ENCODE measurements around the gene ASXL2. TPM values are rescaled to one million over a fixed set of nuclear protein-coding genes. Genes with fewer than 3 reads are reported as not detected.

ASXL2 gene
- polyA plus RNA-seq, 3 donors, result 3.6 to 13.4 (median 7.1) TPM

DNA sequence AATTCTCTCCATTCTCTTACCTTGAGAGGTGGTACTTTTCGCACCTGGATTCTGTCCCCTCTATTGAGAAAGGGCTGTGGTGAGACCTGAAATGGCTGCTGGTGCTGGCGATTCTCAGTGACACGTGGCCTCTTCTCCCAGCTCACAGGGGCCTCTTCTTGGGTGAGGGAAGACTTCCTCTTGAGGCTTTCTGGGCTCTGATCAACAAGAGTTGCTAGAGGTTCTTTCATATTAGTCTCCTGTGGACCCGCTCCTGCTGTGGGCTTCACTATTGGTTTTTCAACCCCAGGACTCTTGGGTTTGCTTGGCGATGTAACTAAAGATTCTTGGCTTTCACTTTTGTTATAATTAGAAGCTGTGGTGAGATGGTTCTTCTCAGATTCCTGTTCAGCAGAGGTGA, 128.6 kb downstream of the ASXL2 start:
- peaks cover 59 to 85% of the 10 kb centered on the region in 2 donors for H3K36me3 Mint-ChIP-seq
- WGBS (ENCODE audit: insufficient coverage), result 69% methylated on average over 3 of the region's 5 CpGs

DNA sequence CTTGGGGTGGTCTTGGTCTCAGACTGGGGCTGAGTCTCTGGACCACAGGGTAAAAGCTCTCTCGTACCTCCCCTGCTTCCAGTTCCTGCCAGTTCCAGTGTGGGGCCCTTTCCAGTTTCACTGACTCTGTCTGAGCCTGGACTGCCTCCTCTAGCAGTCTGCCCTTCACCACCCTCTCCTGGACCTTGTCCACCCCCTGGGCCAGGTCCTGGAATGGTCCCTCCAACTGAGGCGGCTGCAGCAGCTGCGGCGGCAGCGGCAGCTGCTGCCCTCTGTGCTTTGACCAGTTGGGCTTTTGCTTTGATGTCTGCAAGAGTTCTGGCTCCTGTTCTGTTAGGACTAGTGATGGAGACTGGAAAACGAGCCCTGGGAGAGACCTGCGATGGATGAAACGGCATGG, 134.2 kb downstream of the ASXL2 start:
- Histone ChIP-seq H3K4me2 (replicated peaks; ENCODE audit: extremely low read depth, low read length, poor library complexity, severe bottlenecking) (no peak overlapping the region), H3K36me3 (replicated peaks in 1 of 2; ENCODE audit: control insufficient read depth in 1 of 2, insufficient read depth in 2 of 2, low read length in 2 of 2) (peaks cover 51 to 72% of the 10 kb centered on the region in 2 donors), H3K9me3 (replicated peaks in 1 of 2; ENCODE audit: control insufficient read depth in 1 of 2, insufficient read depth in 1 of 2, low read length in 2 of 2) (no peaks in the 10 kb centered on the region), H3K4me3 (replicated peaks in 1 of 3; ENCODE audit: low read depth in 2 of 3, low read length in 3 of 3) (no peak overlapping the region), H3K79me2 (ENCODE audit: insufficient read depth, low read length) (no peaks in the 10 kb centered on the region), H3K27me3 (ENCODE audit: control insufficient read depth in 2 of 2, insufficient read depth in 2 of 2, low read length in 2 of 2) (no peaks in the 10 kb centered on the region), H4K20me1 (ENCODE audit: insufficient read depth, low read length) (peaks cover 27% of the 10 kb centered on the region), H3K4me1 (ENCODE audit: control insufficient read depth in 1 of 2, insufficient read depth in 2 of 2, low read length in 2 of 2) (peaks cover 37 to 39% of the 10 kb centered on the region in 2 donors), H3K27ac (ENCODE audit: low read depth in 1 of 2, low read length in 2 of 2) (peak overlapping the region in 1 of 2 donors; percentile 77), H3K9ac (ENCODE audit: insufficient read depth, low read length, poor library complexity, severe bottlenecking) (peak overlapping the region; percentile 9), H2AFZ (ENCODE audit: insufficient read depth, low read depth, low read length, poor library complexity, severe bottlenecking) (no peak overlapping the region)
- peaks cover 48% of the 10 kb centered on the region for H3K4me1 Mint-ChIP-seq
- peaks cover 48 to 67% of the 10 kb centered on the region in 2 donors for H3K36me3 Mint-ChIP-seq
- no peak overlapping the region for H3K4me3 Mint-ChIP-seq
- WGBS (ENCODE audit: insufficient coverage), result 83% methylated on average over 4 of the region's 8 CpGs
- intact Hi-C loops (cut with micrococcal nuclease), result no loop called here
- peak overlapping the region; percentile 10 to 86 (median 72) for H3K27ac Mint-ChIP-seq
- TF ChIP-seq, protein P1, sequence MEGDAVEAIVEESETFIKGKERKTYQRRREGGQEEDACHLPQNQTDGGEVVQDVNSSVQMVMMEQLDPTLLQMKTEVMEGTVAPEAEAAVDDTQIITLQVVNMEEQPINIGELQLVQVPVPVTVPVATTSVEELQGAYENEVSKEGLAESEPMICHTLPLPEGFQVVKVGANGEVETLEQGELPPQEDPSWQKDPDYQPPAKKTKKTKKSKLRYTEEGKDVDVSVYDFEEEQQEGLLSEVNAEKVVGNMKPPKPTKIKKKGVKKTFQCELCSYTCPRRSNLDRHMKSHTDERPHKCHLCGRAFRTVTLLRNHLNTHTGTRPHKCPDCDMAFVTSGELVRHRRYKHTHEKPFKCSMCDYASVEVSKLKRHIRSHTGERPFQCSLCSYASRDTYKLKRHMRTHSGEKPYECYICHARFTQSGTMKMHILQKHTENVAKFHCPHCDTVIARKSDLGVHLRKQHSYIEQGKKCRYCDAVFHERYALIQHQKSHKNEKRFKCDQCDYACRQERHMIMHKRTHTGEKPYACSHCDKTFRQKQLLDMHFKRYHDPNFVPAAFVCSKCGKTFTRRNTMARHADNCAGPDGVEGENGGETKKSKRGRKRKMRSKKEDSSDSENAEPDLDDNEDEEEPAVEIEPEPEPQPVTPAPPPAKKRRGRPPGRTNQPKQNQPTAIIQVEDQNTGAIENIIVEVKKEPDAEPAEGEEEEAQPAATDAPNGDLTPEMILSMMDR (IDR thresholded peaks at IDR 0.05), result no peak
- peaks cover 0 to 2% (median 0%) of the 10 kb centered on the region in 7 donors for H3K9me3 Mint-ChIP-seq
- no peak for DNase-seq
- peaks cover 0 to 2% (median 0%) of the 10 kb centered on the region in 3 donors for H3K27me3 Mint-ChIP-seq (ENCODE audit: low read depth in 3 of 3)

More for the DNA sequence above, 128.6 kb downstream of the ASXL2 start:
- Histone ChIP-seq H3K79me2 (ENCODE audit: insufficient read depth, low read length) (no peaks in the 10 kb centered on the region), H3K4me2 (replicated peaks; ENCODE audit: extremely low read depth, low read length, poor library complexity, severe bottlenecking) (no peak overlapping the region), H3K4me1 (ENCODE audit: control insufficient read depth in 1 of 2, insufficient read depth in 2 of 2, low read length in 2 of 2) (no peaks in the 10 kb centered on the region), H4K20me1 (ENCODE audit: insufficient read depth, low read length) (no peaks in the 10 kb centered on the region), H3K36me3 (replicated peaks in 1 of 2; ENCODE audit: control insufficient read depth in 1 of 2, insufficient read depth in 2 of 2, low read length in 2 of 2) (peaks cover 82 to 98% of the 10 kb centered on the region in 2 donors), H2AFZ (ENCODE audit: insufficient read depth, low read depth, low read length, poor library complexity, severe bottlenecking) (no peak overlapping the region), H3K27me3 (ENCODE audit: control insufficient read depth in 2 of 2, insufficient read depth in 2 of 2, low read length in 2 of 2) (no peaks in the 10 kb centered on the region), H3K4me3 (replicated peaks in 1 of 3; ENCODE audit: low read depth in 2 of 3, low read length in 3 of 3) (no peak overlapping the region), H3K9me3 (replicated peaks in 1 of 2; ENCODE audit: control insufficient read depth in 1 of 2, insufficient read depth in 1 of 2, low read length in 2 of 2) (no peaks in the 10 kb centered on the region), H3K27ac (ENCODE audit: low read depth in 1 of 2, low read length in 2 of 2) (peak overlapping the region in 1 of 2 donors; percentile 40), H3K9ac (ENCODE audit: insufficient read depth, low read length, poor library complexity, severe bottlenecking) (no peak overlapping the region)
- H3K9me3 Mint-ChIP-seq, result no peaks in the 10 kb centered on the region
- H3K27ac Mint-ChIP-seq, result peak overlapping the region in 3 of 7 donors; percentile 32 to 80 (median 49)
- TF ChIP-seq, protein P1 (IDR thresholded peaks at IDR 0.05), result no peak
- H3K27me3 Mint-ChIP-seq (ENCODE audit: low read depth in 3 of 3), result no peaks in the 10 kb centered on the region
- H3K4me3 Mint-ChIP-seq, result no peak overlapping the region
- no peak for DNase-seq
- intact Hi-C loops (cut with micrococcal nuclease), result no loop called here
- H3K4me1 Mint-ChIP-seq, result peaks cover 11% of the 10 kb centered on the region
